MM.1S (cell line): ENCODE measurements around the gene RAMP3.

Experiments
- DNase-seq: peaks from one replicate; pipeline ENCODE4 v3.0.0-alpha.2; 2015
- H2AFZ ChIP-seq: fragments of 300-600 bp; sonication (generic); 2 replicates; pipeline ENCODE4 v1.6.0; 2016; ENCODE audit warnings: antibody characterized with exemption, low read length
- H3F3A ChIP-seq: fragments of 300-600 bp; sonication (generic); 2 replicates; pipeline ENCODE4 v1.6.1; 2016; ENCODE audit warnings: mild to moderate bottlenecking, antibody characterized with exemption, low read length, moderate library complexity, mixed read lengths; ENCODE audit not compliant: insufficient read depth
- H3K27ac ChIP-seq: fragments of 300-600 bp; sonication (generic); 2 replicates; pipeline ENCODE4 v1.5.1; 2016; ENCODE audit warnings: mild to moderate bottlenecking, low read length
- H3K27me3 ChIP-seq: fragments of 300-600 bp; sonication (generic); replicated peaks from 2 replicates; pipeline ENCODE4 v1.6.0; 2016; ENCODE audit warnings: low read length; ENCODE audit not compliant: insufficient read depth
- H3K36me3 ChIP-seq: fragments of 300-600 bp; sonication (generic); replicated peaks from 2 replicates; pipeline ENCODE4 v1.6.1; 2016; ENCODE audit warnings: mild to moderate bottlenecking, low read length, mixed read lengths; ENCODE audit not compliant: insufficient read depth
- H3K4me1 ChIP-seq: fragments of 300-600 bp; sonication (generic); 2 replicates; pipeline ENCODE4 v1.6.1; 2016; ENCODE audit warnings: low read length, mixed read lengths
- H3K4me2 ChIP-seq: fragments of 300-600 bp; sonication (generic); 2 replicates; pipeline ENCODE4 v1.6.0; 2016; ENCODE audit warnings: low read depth, low read length
- H3K4me3 ChIP-seq: fragments of 300-600 bp; sonication (generic); 2 replicates; pipeline ENCODE4 v1.5.1; 2016; ENCODE audit warnings: low read length, mixed read lengths
- H3K79me2 ChIP-seq: fragments of 300-600 bp; sonication (generic); 2 replicates; pipeline ENCODE4 v1.6.1; 2016; ENCODE audit warnings: mixed run types, low read length, mixed read lengths
- H3K9ac ChIP-seq: fragments of 300-600 bp; sonication (generic); 2 replicates; pipeline ENCODE4 v1.6.1; 2016; ENCODE audit warnings: low read length, mixed read lengths
- H3K9me2 ChIP-seq: fragments of 300-600 bp; sonication (generic); replicated peaks from 2 replicates; pipeline ENCODE4 v1.6.1; 2016; ENCODE audit warnings: mild to moderate bottlenecking, low read length, mixed read lengths; ENCODE audit not compliant: insufficient read depth
- H3K9me3 ChIP-seq: fragments of 300-600 bp; sonication (generic); replicated peaks from 2 replicates; pipeline ENCODE4 v1.6.1; 2016; ENCODE audit warnings: mild to moderate bottlenecking, low read length, mixed read lengths; ENCODE audit not compliant: insufficient read depth
- H4K20me1 ChIP-seq: fragments of 300-600 bp; sonication (generic); 2 replicates; pipeline ENCODE4 v1.6.1; 2016; ENCODE audit warnings: mild to moderate bottlenecking, low read length, moderate library complexity, mixed read lengths; ENCODE audit not compliant: insufficient read depth
- CTCF ChIP-seq: fragments of 300-600 bp; sonication (generic); IDR thresholded peaks from 2 replicates; pipeline ENCODE4 v1.5.1; 2016; ENCODE audit warnings: antibody characterized with exemption, low read length, mixed read lengths
- EZH2 ChIP-seq: fragments of 300-600 bp; sonication (generic); optimal IDR thresholded peaks from 2 replicates; pipeline ENCODE3; 2017; ENCODE audit warnings: low read depth, mild to moderate bottlenecking, antibody characterized with exemption, low read length, mixed read lengths
- EZH2phosphoT487 ChIP-seq: fragments of 300-600 bp; sonication (generic); IDR thresholded peaks from 2 replicates; pipeline ENCODE4 v1.6.1; 2018; ENCODE audit warnings: antibody characterized with exemption, low read length

Gene RAMP3

DNA sequence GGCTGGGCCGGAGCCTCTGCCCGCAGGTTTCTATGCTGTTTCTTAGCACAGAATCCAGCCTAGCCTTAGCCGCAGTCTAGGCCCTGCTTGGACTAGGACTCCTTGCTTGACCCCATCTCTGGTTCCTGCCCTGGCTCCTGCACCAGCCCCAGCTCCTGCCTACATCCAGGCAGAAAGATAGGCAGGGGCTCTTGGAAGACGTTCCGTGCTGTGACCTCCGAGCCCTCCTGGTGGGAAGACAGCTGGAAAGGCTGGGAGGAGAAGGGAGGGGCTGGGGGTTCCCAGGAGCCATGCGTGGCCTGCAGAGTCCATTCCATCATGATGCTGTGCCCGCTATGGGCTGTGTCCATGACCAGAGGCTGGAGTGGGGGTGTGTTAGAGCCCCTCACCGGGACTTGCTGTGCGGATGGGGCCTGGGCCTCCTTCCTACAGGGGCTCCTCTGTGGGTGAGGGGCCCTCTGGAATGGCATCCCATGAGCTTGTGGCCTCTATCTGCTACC, 26.2 kb downstream of the RAMP3 start:
- H3K4me3 ChIP-seq, result no peak overlapping the region
- no peak overlapping the region for H3K9ac ChIP-seq
- H3K79me2 ChIP-seq, result no peaks in the 10 kb centered on the region
- H3K9me2 ChIP-seq, result no peaks in the 10 kb centered on the region
- no peaks in the 10 kb centered on the region for H3K4me1 ChIP-seq
- TF ChIP-seq EZH2phosphoT487, result no peak
- TF ChIP-seq CTCF, result no peak
- TF ChIP-seq EZH2, result no peak
- H3K9me3 ChIP-seq, result no peaks in the 10 kb centered on the region
- no peaks in the 10 kb centered on the region for H3K36me3 ChIP-seq
- H3F3A ChIP-seq, result no peaks in the 10 kb centered on the region
- no peak overlapping the region for H3K4me2 ChIP-seq
- H2AFZ ChIP-seq, result no peak overlapping the region
- no peaks in the 10 kb centered on the region for H4K20me1 ChIP-seq
- no peaks in the 10 kb centered on the region for H3K27me3 ChIP-seq
- H3K27ac ChIP-seq, result no peak overlapping the region
- DNase-seq, result no peak

DNA sequence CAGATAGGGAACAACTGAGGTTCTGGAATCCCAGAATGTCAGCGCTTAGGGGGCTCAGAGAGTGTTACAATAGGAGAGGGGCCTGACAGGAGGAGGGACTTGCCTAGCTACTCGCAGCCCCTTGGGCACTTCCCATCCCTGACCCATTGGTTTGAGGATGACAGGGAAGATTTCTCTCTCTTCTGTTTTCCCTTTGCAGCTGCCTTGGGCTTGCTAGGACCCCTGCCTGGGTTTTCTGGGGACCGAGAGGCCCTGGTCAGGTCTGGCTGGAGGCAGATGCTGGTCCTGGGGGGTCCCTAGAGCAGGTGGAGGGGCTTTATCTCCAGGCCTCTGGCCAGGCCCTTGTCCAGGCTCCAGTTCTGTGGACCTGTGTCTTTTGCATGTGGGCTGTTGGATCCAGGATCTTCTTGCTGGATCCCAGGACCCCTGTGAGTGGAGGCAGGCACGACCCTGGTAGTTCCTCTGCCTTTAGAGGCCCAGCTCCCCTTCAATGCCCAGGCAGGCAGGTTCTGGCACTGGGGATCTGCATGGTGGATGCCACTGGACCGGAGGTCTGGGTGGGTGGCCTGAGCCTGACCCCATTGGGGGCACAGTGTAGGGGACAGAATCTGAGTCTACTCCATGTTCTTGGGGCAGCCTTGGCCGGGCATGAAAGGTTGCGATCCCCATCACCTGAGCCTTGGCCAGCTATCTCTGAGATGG, 26.9 kb downstream of the RAMP3 start:
- Histone ChIP-seq H3K4me3 (no peak overlapping the region), H3K36me3 (no peaks in the 10 kb centered on the region), H3K9me2 (no peaks in the 10 kb centered on the region), H2AFZ (no peak overlapping the region), H3K27me3 (no peaks in the 10 kb centered on the region), H3K27ac (no peak overlapping the region), H3K4me2 (no peak overlapping the region), H3F3A (no peaks in the 10 kb centered on the region), H3K9me3 (no peaks in the 10 kb centered on the region), H3K4me1 (no peaks in the 10 kb centered on the region), H4K20me1 (no peaks in the 10 kb centered on the region), H3K79me2 (no peaks in the 10 kb centered on the region), H3K9ac (no peak overlapping the region)
- no peak for DNase-seq
- no peak for TF ChIP-seq EZH2
- no peak for TF ChIP-seq EZH2phosphoT487
- TF ChIP-seq CTCF, result no peak

GRCh38 chr7:45185028-45185863, 27.7 kb downstream of the RAMP3 start:
- Histone ChIP-seq H3K27ac (no peak overlapping the region), H3K79me2 (no peaks in the 10 kb centered on the region), H3F3A (no peaks in the 10 kb centered on the region), H3K9me3 (no peaks in the 10 kb centered on the region), H3K9ac (no peak overlapping the region), H3K27me3 (no peaks in the 10 kb centered on the region), H3K4me2 (no peak overlapping the region), H3K36me3 (no peaks in the 10 kb centered on the region), H3K4me3 (no peak overlapping the region), H3K4me1 (no peaks in the 10 kb centered on the region), H3K9me2 (no peaks in the 10 kb centered on the region), H2AFZ (no peak overlapping the region), H4K20me1 (no peaks in the 10 kb centered on the region)
- TF ChIP-seq EZH2phosphoT487 (no peak), EZH2 (no peak), CTCF (no peak)
- no peak for DNase-seq
